HG02763 (cell line): Measurements from ENCODE around the gene ASMTL.
"Not testable (repeated sequence)": the region's sequence is repeated elsewhere in the genome, so short reads cannot be mapped to it uniquely, and the experiment has no call there.

ENCODE experiments used
- ATAC-seq: cut with Tn5 transposase; IDR thresholded peaks from one replicate; pipeline ENCODE4 v1.9.1; 2021; ENCODE audit warnings: mild to moderate bottlenecking, moderate library complexity; ENCODE audit not compliant: unreplicated experiment

The ASMTL gene

DNA sequence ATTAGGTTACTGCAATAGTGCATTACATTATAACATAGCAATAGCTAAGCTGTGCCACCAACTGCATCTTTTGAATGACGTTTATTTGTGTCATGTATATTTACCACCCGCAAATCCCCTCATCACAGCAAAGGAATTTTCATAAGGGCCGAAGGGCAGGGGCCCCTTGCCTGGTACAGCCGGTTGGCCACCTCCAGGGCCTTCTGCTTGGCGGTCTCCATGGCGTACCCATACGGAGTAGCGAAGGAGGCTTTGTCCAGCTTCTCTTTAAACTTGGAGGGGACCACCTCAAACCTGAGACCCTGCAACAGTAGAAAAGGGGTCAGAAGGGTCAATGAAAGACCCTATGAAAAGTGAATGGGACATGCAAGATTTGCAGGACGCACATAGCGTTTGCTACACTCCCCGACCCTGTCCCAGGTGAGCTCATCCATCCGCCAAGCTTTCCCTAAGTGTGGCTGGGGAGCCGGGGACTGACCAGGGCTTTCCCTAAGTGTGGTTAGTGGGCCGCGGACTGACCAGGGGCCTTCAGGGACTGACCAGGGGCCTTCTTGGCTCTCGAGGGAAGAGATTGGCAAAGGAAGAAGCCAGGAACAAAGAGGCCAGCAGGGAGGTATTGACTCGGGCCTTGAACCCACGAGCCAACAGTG lies 10.6 kb downstream of the ASMTL start:
- no peak for ATAC-seq

DNA sequence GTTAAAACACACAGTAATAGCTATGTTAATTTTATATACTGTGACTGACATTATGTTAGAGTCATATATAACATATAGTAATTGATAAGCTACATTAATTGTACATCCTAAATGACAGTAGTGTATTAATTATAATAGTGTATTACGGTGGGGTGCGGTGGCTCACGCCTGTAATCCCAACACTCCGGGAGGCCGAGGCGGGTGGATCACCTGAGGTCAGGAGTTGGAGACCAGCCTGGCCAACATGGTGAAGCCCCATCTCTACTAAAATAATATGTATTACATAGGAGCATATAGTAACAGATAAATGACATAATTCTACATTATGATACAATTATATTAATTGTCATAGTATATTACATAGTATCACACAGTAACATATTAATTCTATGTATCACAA lies 12.2 kb downstream of the ASMTL start:
- no peak for ATAC-seq

DNA sequence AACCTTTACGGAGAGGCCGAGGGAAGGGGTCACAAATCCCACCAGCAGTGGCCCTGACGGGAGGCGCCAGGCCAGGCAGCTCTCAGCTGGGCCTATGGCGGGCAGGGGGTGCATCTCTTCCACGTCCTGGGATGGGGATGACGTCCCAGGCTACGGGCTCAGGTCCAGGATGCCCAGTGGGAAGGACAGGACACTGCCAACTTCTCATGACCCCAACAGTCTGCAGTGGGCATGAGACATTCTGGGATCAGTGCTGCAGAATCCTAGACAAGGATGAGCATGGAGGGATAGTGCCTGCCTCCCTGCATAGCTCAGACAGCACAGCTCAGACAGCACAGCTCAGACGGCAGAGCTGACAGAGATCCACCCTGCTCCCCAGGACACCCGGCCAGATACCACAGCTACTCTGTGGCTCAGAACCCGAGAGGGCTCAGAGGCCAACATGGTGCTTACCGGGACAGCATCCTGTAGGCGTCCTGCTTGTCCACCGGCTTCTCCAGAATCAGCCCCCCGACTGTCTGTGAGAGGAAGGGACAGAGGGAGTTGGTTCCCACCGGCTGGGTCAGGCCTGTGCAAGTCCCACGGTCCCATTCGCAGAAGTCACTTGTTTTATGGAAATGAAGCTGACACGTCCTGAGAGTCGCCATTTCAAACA lies 17.3 kb downstream of the ASMTL start:
- ATAC-seq, result no peak

DNA sequence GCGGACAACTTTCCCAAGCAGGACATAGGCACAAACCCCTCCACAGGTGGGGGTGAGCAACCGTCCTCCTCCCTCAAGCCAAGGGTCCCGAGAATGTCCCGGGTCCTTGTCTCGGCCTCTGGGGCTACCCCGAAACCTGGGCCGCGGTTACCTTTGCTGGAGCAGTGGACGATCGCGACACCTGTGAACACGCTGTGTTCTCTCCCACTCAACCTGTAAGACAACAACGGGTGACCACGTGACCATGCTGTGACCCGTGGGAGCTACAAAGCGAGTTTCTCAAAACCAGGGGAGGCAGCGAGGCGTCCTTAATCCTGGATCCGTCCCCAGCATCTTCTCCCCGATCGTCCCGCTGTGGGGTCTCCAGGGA lies 17.9 kb downstream of the ASMTL start:
- ATAC-seq, result no peak

DNA sequence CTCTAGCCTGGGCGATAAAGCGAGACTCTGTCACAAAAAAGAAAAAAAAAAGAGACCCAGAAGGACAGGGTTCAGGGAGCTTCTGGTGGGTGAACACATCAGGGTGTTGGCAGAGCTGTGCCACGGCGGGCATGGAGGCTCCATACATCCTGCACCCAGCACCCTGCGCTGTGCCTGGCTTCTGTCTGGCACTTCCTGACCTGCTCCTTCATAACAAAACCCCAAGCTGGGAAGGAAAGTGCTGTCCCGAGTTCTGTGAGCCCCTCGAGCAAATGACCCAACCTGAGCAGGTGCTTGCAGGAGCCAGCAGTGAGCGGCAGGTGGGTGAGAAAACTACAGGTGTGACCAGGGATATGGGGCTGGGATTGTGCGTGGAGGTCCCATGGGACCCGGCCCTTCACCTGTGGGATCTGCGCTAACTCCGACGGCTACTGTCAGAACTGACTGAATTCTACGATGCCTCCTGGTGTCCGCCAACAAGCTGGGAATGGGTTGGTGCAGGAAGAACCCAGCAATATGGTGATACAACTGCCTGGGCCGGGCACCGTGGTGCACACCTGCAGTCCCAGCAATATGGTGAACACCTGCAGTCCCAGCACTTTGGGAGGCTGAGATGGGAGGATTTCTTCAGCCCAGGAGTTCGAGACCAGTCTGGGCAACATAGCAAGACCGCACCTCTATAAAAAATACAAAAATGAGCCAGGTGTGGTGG lies 18.9 kb downstream of the ASMTL start:
- no peak for ATAC-seq

DNA sequence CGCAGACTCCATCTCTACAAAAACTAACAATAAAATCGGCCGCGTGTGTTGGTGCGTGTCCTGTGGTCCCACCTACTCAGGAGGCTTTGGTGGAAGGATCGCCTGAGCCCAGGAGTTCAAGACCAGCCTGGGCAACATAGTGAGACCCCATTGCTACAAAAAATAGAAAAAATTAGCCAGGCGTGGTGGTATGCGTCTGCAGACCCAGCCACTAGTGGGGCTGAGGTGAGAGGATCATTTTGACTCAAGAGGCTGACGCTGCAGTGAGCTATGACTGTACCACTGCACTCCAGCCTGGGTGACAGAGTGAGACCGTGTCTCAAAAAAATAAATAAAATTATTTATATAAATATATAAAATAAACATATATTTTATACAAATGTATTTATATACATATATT lies 22.3 kb downstream of the ASMTL start:
- no peak for ATAC-seq

DNA sequence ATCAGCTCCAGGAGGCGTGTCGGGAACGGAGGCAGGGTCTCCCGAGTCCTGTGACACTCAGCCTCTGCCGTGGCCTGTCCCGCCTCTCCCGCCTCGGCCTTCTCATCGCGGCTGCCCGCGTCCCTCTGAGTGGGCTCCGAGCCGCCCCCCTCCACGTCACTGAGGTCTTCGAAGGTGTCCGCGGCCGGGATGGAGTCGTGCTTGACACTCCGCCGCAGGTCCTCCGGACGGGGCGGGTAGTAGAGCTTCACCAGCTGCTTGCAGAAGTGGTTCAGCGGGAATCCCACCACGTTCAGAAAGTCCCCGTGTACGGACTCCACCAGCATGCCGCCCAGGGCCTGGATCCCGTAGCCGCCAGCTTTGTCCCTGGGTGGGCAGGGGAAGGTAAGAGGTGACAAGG lies 25.0 kb downstream of the ASMTL start:
- no peak for ATAC-seq

DNA sequence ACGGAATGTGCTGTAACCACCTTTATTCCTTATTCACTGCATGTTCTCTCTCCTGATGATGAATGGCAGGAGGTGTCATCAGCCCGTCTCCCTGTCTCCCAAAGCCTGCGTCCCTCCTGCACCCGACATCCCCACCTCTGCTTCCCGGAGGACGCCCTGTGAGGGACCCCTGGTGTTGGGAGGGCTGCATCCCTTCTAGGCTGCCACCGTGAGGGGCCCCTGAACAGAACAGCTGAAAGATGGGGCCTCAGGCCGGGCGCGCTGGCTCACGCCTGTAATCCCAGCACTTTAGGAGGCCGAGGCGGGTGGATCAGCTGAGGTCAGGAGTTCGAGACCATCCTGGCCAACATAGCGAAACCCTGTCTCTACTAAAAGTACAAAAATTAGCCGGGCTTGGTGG lies 26.4 kb downstream of the ASMTL start:
- not testable (repeated sequence) for ATAC-seq

DNA sequence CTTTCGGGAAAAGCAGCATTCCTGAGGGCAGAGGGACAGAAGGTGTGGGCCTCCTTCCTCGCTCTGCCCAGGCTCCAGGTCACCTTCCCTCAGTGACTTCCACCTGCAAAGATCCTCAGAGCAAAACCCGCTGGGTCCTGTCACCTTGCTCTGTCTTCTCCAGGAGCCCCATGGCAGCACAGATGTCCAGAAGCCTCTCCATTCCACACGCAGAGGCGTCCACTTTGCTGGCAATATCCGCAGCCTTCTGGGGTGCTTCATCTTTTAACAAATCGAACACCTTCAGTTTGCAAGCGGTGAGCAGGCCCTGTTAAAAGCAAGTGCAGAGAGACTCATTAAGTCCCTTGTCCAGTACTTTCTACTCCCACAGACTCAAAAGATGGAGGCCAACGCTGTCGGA lies 27.3 kb downstream of the ASMTL start:
- ATAC-seq, result no peak

DNA sequence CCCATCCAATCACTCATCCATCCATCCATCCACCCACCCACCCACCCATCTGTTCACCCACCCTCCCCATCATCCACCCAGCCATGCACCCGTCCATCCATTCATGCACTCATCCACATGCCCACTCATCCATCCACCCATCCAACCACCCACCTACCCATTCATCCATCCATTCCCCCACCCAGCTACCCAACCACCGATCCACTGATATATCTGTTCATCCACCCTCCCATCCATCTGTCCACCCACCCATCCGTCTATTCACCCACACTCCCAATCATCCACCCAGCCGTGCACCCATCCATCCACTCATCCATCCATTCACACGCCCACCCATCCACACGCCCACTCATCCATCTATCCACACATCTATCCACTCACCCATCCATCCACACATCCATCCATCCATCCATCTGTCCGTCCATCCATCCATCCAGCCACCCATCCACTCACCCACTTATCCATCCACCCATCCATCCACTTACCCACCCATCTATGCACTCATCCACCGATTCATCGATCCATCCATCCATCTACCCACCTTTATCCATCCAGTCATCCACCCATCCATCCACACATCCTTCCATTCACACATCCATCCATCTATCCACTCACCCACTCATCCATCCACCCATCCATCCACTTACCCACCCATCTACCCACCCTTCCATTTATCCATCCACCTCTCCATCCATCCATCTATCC lies 28.4 kb downstream of the ASMTL start:
- no peak for ATAC-seq

DNA sequence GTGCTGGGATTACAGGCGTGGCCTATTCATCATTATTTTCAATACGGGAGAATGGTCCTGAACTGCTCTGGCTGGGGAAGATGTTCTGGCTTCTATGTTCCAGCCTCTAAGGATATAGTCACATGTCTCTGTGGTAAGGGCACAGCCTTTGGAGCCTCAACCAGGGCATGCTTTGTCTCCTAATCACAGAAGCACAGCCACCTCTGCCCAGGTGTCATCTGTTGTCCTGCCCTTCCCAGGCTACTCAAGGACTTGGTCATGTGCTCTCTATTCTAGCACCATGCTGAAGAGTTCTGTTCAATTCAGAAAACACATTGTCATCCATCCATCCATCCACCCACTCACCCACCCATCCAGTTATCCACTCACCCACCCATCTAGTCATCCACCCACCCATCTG lies 29.5 kb downstream of the ASMTL start:
- ATAC-seq, result no peak

DNA sequence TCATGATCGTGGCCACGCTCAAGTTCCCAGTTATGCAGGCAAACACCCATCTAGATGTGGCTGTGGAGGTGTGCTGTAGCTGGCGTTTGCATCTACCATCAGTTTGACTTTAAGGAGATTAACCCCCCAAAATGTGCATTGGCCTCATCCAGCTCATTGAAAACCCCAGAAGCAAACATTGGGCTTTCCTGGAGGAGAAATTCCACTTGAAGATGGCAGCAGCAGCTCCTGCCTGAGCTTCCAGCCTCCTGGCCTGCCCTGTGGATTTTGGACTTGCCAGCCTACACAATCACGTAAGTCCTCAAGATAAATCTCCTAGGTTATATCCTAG lies 30.6 kb downstream of the ASMTL start:
- ATAC-seq, result no peak

DNA sequence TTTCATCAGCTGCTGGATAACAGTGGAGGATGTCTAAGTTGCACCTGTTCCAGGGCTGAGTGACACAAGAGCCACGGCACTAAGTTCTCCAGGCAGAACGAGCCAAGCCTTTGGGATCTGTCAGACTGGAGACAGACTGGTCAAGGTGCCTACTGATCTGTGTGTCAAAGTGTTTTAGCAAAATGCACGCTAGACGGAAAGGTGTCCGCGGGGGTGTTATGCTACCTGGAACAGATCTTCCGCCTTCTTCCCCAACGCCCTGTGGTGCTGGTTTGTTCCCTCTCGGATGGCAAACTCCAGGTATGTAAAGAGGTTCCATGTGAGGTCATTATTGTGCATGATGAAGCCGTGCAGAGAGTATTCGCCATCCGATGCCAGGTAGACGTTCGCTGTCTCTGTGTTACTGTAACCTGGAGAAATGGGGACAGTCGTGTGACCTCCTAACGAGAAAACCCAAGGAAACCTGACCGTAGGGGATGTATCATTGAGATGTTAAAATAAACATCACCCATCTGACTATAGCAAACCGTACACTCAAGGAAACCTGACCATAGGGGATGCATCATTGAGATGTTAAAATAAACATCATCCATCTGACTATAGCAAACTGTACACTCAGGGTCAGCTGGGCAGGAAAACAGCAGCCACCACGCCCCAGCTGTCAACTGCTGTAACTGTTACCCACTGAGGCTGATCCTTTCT lies 31.1 kb downstream of the ASMTL start:
- ATAC-seq, result no peak

DNA sequence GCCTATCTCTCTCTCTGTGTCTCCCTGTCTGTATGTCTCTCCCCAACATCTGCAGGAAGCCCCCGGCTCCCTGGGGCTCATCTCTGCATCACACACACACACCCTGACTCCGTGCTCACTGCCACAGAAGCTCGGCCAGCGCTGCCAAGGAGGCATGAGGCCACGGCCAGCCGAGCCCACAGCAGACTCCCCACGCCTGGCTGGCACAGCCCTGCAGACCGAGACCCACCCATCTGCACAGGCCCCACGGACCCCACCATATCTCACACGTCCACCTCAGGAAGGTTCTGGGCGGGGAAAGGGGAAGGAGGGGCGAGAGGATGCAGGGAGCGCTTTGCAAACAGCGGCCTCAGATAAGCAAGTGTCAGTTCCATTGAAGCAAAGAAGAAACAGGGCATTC lies 32.3 kb downstream of the ASMTL start:
- no peak for ATAC-seq

DNA sequence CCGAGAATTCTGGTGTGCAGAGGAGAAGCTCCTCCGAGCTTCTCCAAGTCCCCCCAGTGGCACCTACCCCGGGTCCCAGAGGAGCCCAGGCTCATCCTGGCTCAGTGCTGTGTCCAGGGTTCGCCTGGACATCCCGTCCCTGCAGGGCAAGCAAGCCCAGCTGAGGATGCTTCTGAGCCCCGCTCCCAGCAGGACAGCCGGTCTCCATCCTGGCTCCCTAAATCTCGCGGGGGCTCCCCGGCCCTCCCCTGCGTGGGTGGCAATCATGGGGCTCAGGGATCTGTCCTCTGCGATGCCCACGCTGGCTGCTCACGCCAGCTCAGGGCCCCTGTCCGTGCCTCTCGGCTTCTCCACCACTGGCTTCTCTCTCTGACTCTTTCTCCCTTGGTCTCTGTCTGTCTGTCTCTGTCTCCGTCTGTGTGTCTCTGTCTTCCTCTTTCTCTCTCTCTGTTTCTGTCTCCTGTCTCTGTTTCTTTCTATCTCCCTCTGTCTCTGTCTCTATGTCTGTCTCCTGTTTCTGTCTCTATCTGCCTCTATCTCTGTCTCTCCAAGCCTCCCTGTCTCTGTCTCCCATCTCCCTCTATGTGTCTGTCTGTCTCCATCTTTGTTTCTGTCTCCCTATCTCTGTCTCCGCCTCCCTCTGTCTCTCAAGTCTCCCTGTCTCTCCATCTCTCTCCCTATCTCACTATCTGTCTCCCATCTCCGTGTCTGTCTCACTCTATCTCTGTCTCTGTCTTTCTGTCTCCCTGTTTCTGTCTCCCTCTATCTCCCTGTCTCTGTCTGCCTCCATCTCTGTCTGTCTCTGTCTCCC lies 33.0 kb downstream of the ASMTL start:
- no peak for ATAC-seq

DNA sequence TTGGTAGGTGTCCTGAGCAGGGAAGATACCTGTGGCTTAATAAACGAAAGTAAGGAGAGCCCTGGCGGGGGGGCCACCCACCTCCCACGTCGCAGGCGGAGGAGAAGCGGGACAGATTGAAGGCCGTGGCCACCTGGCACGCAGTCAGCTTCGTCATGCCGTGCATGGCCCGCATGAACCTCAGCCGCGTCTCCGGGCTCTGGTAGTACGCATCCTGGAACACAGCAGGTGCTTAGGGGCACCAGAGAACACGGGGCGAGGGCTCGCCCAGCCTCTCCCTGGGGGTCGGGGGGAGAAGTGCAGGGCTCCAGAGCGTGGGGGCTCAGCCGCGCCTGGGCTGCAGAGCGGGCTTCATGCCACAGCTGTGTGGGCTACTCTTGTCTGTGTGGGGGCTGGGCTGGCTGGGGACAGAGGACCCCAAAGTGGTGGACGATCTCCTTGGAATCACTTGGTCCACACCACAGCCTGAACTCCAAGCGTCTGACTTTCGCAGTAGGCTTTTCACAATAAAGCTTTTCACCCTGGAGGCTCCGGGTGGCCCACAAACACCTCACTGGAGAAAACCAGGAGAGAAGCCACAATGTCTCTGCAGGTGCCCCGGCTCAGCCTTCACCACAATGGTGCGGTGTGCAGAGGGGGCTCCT lies 33.7 kb downstream of the ASMTL start:
- no peak for ATAC-seq

DNA sequence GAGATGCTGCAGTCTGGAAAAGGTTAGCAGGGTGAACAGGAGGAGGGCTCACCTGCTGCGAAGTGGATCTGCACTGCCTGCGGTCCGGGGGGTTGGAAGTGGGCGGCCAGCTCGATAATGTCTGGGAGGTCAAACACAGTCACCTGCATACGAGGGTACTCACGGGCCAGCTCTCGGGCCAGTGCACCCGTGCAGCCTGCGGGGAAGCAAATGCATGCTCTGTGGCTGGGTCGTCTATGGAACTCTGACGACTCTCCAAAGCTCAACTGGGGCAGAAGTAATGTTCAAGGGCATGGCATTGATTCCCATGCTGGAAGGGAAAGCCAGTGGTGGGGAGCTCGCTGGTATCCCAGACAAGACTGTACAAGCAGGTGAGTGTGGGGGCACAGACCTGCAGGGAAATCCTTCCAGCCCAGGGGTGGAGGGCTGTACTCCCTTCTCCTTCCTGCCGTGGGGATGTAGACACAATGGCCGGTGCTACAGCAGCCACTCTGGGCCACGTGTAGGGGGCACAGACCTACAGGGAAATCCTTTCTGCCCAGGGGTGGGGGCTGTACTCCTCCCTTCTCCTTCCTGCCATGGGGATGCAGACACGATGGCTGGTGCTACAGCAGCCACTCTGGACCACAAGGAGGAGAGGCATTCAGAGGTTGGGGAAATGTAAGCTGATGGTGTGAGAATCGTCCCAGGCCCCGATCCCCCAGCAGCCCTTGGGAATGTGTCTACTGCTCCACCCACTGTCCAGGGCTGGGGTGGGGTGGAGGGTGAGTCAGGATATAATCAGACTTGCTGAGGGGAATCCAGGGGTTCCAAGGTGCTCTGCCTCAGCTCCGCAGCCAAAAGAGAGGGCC lies 34.6 kb downstream of the ASMTL start:
- ATAC-seq, result no peak

DNA sequence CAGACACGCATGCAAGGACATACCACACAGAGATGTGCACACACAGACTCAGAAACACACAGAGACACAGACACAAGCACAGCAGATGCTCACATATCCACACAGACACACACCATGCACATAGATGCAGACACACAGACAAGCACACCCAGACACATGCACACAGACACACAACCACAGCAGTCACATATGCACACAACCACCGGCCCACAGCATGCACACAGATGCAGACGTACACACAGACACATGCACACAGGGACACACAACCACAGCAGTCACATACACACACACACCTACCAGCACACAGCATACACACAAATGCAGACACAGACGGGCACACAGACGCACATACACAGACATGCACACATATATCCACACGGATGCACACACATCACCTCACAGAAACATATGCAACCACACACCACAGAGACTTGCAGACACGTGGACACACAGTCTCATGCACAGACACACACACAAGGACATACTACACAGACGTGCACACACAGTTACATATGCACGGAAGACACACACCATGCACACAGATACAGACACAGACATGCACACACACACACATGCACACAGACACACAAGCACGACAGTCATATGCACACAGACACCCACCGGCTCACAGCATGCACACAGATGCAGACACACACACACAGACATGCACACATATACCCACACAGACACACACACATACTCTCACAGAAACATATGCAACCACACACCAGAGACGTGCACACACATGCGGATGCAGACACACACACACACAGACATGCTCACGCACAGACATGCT lies 35.5 kb downstream of the ASMTL start:
- no peak for ATAC-seq
